ENCODE measurements around the gene FILIP1L.

The FILIP1L gene

GRCh38 chr3:100042166-100042981 lies 71.9 kb downstream of the FILIP1L start:
- DNase-seq (ENCODE audit: low read depth, low spot score) = no peak

GRCh38 chr3:100041328-100041749 lies 73.0 kb downstream of the FILIP1L start:
- no peak for DNase-seq (ENCODE audit: low read depth, low spot score)

GRCh38 chr3:100040451-100041225 lies 73.7 kb downstream of the FILIP1L start:
- no peak for DNase-seq (ENCODE audit: low read depth, low spot score)

- DNase-seq (ENCODE audit: low read depth, low spot score) = no peak
These were observed 75.2 kb downstream of the FILIP1L start for GRCh38 chr3:100039075-100039474.

GRCh38 chr3:100033903-100034471 lies 80.3 kb downstream of the FILIP1L start:
- DNase-seq (ENCODE audit: low read depth, low spot score) = no peak

GRCh38 chr3:100033184-100033583 lies 81.1 kb downstream of the FILIP1L start:
- no peak for DNase-seq (ENCODE audit: low read depth, low spot score)

GRCh38 chr3:100032243-100032642 lies 82.1 kb downstream of the FILIP1L start:
- DNase-seq (ENCODE audit: low read depth, low spot score) = no peak

- DNase-seq (ENCODE audit: low read depth, low spot score) = no peak
These were observed 83.3 kb downstream of the FILIP1L start for GRCh38 chr3:100030914-100031425.

GRCh38 chr3:100030346-100030745 lies 84.0 kb downstream of the FILIP1L start:
- DNase-seq (ENCODE audit: low read depth, low spot score) = no peak

- DNase-seq (ENCODE audit: low read depth, low spot score) = no peak
These were observed 84.6 kb downstream of the FILIP1L start for GRCh38 chr3:100029689-100030088.

- no peak for DNase-seq (ENCODE audit: low read depth, low spot score)
These were observed 85.2 kb downstream of the FILIP1L start for GRCh38 chr3:100029052-100029451.

- no peak for DNase-seq (ENCODE audit: low read depth, low spot score)
These were observed 87.0 kb downstream of the FILIP1L start for GRCh38 chr3:100027321-100027720.

GRCh38 chr3:100024520-100025303 lies 89.6 kb downstream of the FILIP1L start:
- DNase-seq (ENCODE audit: low read depth, low spot score) = no peak

GRCh38 chr3:100023595-100023994 lies 90.7 kb downstream of the FILIP1L start:
- no peak for DNase-seq (ENCODE audit: low read depth, low spot score)

- DNase-seq (ENCODE audit: low read depth, low spot score) = no peak
These were observed 91.2 kb downstream of the FILIP1L start for GRCh38 chr3:100023150-100023549.

GRCh38 chr3:100022506-100022905 lies 91.8 kb downstream of the FILIP1L start:
- no peak for DNase-seq (ENCODE audit: low read depth, low spot score)

- no peak for DNase-seq (ENCODE audit: low read depth, low spot score)
These were observed 93.2 kb downstream of the FILIP1L start for GRCh38 chr3:100020876-100021644.

- DNase-seq (ENCODE audit: low read depth, low spot score) = no peak
These were observed 94.6 kb downstream of the FILIP1L start for GRCh38 chr3:100019719-100020118.

- no peak for DNase-seq (ENCODE audit: low read depth, low spot score)
These were observed 95.5 kb downstream of the FILIP1L start for GRCh38 chr3:100018806-100019205.

- no peak for DNase-seq (ENCODE audit: low read depth, low spot score)
These were observed 104.2 kb downstream of the FILIP1L start for GRCh38 chr3:100010087-100010417.
